Pancreas (tissue), 10 donors: ENCODE measurements around the gene MGMT. TPM values are rescaled to one million over a fixed set of nuclear protein-coding genes. Genes with fewer than 3 reads are reported as not detected.

Source experiments
- ATAC-seq, 4 donors: fragments of 200-7000 bp; cut with Tn5 transposase; one replicate each; pipeline versions ENCODE4 v1.8.0 to v1.9.1; 2020; ENCODE audit warnings: mild to moderate bottlenecking in 4 of 4, moderate library complexity in 4 of 4
- DNase-seq, 6 donors: peaks; one replicate each; pipeline ENCODE4 v3.0.0-alpha.2; 2020
- FAIRE-seq: peaks from 2 replicates; lab custom pipeline; 2012; peaks lifted over from hg19 to GRCh38; lab: Jason Lieb, UNC
- H3K27ac ChIP-seq, 4 donors: fragments of 200-600 bp; sonication (generic); 1 replicate in 3 of 4; 2 replicates in 1 of 4; pipeline versions ENCODE4 v1.5.0 to v1.8.0; 2020
- H3K27me3 ChIP-seq, 4 donors: fragments of 200-600 bp; one replicate each; pipeline ENCODE4 v1.8.0; 2021
- H3K36me3 ChIP-seq, 3 donors: fragments of 200-600 bp; sonication (generic) in 1 of 3; one replicate each; pipeline versions ENCODE4 v1.5.0 to v1.8.0; 2020 to 2021
- H3K4me1 ChIP-seq, 3 donors: fragments of 200-600 bp; one replicate each; pipeline ENCODE4 v1.8.0; 2021
- H3K4me3 ChIP-seq, 4 donors: fragments of 200-600 bp; sonication (generic) in 2 of 4; one replicate each; pipeline versions ENCODE4 v1.5.0 to v1.8.0; 2020 to 2021
- H3K9me3 ChIP-seq, 4 donors: fragments of 200-600 bp; one replicate each; pipeline ENCODE4 v1.8.0; 2021
- CTCF ChIP-seq, 4 donors: fragments of 200-600 bp; sonication (generic) in 3 of 4; IDR thresholded peaks; one replicate each; pipeline versions ENCODE4 v1.5.0 to v1.8.0; 2021; ENCODE audit warnings: antibody characterized with exemption in 4 of 4
- WGBS, 2 donors: extraction: QIAGEN DNeasy Blood & Tissue Kit; methylation state at CpG; one replicate each; pipeline ENCODE4 v1.1.7; 2013; 5-methylcytosine and 5-hydroxymethylcytosine counted together
- intact Hi-C, 3 donors: fragments of 100-400 bp; cut with DNase I; formaldehyde crosslinking; loops; one replicate each; pipeline versions ENCODE4 v1.11.1 to v1.14.2; 2022
- polyA plus RNA-seq, 2 donors: library from polyadenylated mRNA; stranded (reverse); fragments of 200-250 nt; gene quantifications; one replicate each; pipeline ENCODE4 v1.2.3, GENCODE V29; 2013
- total RNA-seq, 6 donors: library from RNA; stranded (reverse); fragmentation: NEBNext Ultra II Directional in 4 of 6; extraction: Animal tissue kit (Norgen Biotek cat#: 25700) in 4 of 6; gene quantifications; one replicate each; pipeline versions ENCODE4 v1.2.1 to v1.2.4, GENCODE V29; 2021 to 2023
- donor health status: healthy with polysubstance abuse.
- donor health status: DM: no; HTN: no; CAD: no; lungs with moderate emphysema.
- donor health status: DM: no; HTN: no; CAD: no.
- donor health status: control.
- donor health status: control.
- donor health status: Bipolar disorder and iron deficiency.
- donor health status: DM: yes; HTN: yes; CAD: no.
- donor health status: DM: no; HTN: no; CAD: no.
- donor health status: DM: no; HTN: no; CAD: no.
- donor health status: DM: yes; HTN: yes; CAD: no.

The MGMT gene
- total and polyA plus RNA-seq, 8 donors: 9.1 to 18.6 (median 12.0) TPM

DNA sequence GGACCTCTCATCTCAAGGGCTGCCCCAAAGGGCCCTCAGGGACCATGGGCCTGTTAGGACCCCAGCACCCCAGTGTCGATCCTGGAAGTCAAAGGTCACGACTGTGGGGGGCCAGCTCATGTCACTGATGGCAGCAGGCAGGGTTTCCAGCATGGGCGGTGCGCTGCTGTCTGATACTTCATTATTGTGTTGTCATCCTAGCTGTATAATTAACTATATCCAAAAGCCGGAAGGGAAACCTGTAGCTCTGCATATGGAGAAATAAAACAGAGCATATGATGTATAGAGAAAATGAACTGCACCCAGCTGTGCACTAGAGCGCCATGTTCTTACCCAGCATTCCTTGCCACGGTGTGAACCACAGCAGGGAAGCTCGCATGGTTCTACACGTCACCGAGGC is 300.7 kb downstream of the MGMT start:
- DNase-seq: peak in 1 of 6 donors; percentile 15
- no peak for TF ChIP-seq CTCF (IDR thresholded peaks at IDR 0.05)
- intact Hi-C loops: no loop called here

GRCh38 chr10:129768437-129769355 is 301.7 kb downstream of the MGMT start:
- no peaks in the 10 kb centered on the region for H3K9me3 ChIP-seq
- ATAC-seq: no peak
- 92 to 94% methylated on average over 43 to 44 of the region's 44 CpGs for WGBS, 2 donors
- DNase-seq: peak in 1 of 6 donors; percentile 49
- H3K36me3 ChIP-seq: peaks cover 0 to 10% (median 0%) of the 10 kb centered on the region in 3 donors
- H3K27me3 ChIP-seq: no peaks in the 10 kb centered on the region
- no peak for FAIRE-seq
- no peak overlapping the region for H3K27ac ChIP-seq
- H3K4me1 ChIP-seq: no peaks in the 10 kb centered on the region
- H3K4me3 ChIP-seq: no peak overlapping the region
- intact Hi-C loops: no loop called here
- TF ChIP-seq CTCF (IDR thresholded peaks at IDR 0.05): no peak

More for the DNA sequence above, 300.7 kb downstream of the MGMT start:
- FAIRE-seq (no peak), ATAC-seq (no peak)
- no peaks in the 10 kb centered on the region for H3K4me1 ChIP-seq
- H3K27me3 ChIP-seq: no peaks in the 10 kb centered on the region
- H3K9me3 ChIP-seq: no peaks in the 10 kb centered on the region
- H3K27ac ChIP-seq: no peak overlapping the region
- 95 to 97% methylated on average over 10 of the region's 10 CpGs for whole genome bisulfite sequencing, 2 donors
- no peak overlapping the region for H3K4me3 ChIP-seq
- peaks cover 0 to 10% (median 0%) of the 10 kb centered on the region in 3 donors for H3K36me3 ChIP-seq

GRCh38 chr10:129769381-129770116 is 302.5 kb downstream of the MGMT start:
- Histone ChIP-seq H3K4me3 (no peak overlapping the region), H3K4me1 (no peaks in the 10 kb centered on the region), H3K27me3 (no peaks in the 10 kb centered on the region), H3K27ac (no peak overlapping the region), H3K9me3 (no peaks in the 10 kb centered on the region), H3K36me3 (peaks cover 0 to 10% (median 0%) of the 10 kb centered on the region in 3 donors)
- FAIRE-seq (no peak), ATAC-seq (no peak), DNase-seq (peak in 1 of 6 donors; percentile 40)
- intact Hi-C loops: no loop called here
- no peak for TF ChIP-seq CTCF (IDR thresholded peaks at IDR 0.05)
- 95 to 97% methylated on average over 24 of the region's 24 CpGs for WGBS, 2 donors

- TF ChIP-seq CTCF (IDR thresholded peaks at IDR 0.05): no peak
- Histone ChIP-seq H3K4me1 (no peaks in the 10 kb centered on the region), H3K4me3 (no peak overlapping the region), H3K36me3 (peaks cover 0 to 10% (median 0%) of the 10 kb centered on the region in 3 donors), H3K27ac (no peak overlapping the region), H3K27me3 (no peaks in the 10 kb centered on the region), H3K9me3 (no peaks in the 10 kb centered on the region)
- no peak for ATAC-seq
- intact Hi-C loops: no loop called here
- 89 to 93% methylated on average over 14 of the region's 14 CpGs for WGBS, 2 donors
- peak in 1 of 6 donors; percentile 30 for DNase-seq
- no peak for FAIRE-seq
Measured at GRCh38 chr10:129770286-129770685, 303.2 kb downstream of the MGMT start.
